A204.1 (cell line): Measurements from ENCODE around the gene MCEMP1.
"Not testable (repeated sequence)": the region's sequence is repeated elsewhere in the genome, so short reads cannot be mapped to it uniquely, and the experiment has no call there.

ENCODE experiments used
- FAIRE-seq: peaks from 2 replicates; lab custom pipeline; 2012; peaks lifted over from hg19 to GRCh38; lab: Jason Lieb, UNC

The MCEMP1 gene

DNA sequence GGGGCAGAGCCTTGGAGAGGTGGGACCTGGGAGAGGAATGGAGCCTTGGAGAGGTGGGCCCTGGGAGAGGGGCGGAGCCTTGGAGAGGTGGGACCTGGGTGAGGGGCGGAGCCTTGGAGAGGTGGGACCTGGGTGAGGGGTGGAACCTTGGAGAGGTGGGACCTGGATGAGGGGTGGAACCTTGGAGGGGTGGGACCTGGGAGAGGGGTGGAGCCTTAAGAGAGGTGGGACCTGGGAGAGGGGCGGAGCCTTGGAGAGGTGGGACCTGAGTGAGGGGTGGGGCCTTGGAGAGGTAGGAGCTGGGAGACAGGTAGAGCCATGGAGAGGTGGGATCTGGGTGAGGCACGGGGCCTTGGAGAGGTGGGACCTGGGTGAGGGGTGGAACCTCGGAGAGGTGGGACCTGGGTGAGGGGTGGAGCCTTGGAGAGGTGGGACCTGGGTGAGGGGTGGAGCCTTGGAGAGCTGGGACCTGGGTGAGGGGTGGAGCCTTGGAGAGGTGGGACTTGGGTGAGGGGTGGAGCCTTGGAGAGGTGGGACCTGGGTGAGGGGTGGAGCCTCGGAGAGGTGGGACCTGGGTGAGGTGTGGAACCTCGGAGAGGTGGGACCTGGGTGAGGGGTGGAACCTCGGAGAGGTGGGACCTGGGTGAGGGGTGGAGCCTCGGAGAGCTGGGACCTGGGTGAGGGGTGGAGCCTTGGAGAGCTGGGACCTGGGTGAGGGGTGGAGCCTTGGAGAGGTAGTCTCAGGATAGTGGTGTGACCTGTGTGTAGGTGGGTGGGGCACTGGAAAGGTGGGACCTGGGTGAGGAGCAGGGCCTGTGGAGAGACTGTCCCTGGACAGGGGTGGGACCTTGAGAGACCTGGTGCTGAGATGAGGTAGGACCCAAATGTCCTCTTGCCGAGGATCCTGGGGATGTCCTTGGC, 33.0 kb upstream of the MCEMP1 start:
- not testable (repeated sequence) for FAIRE-seq

GRCh38 chr19:7644550-7644877, 32.4 kb upstream of the MCEMP1 start:
- no peak for FAIRE-seq

GRCh38 chr19:7645163-7645562, 31.7 kb upstream of the MCEMP1 start:
- FAIRE-seq, result no peak

- no peak for FAIRE-seq
These were observed 31.0 kb upstream of the MCEMP1 start for GRCh38 chr19:7645656-7646425.

DNA sequence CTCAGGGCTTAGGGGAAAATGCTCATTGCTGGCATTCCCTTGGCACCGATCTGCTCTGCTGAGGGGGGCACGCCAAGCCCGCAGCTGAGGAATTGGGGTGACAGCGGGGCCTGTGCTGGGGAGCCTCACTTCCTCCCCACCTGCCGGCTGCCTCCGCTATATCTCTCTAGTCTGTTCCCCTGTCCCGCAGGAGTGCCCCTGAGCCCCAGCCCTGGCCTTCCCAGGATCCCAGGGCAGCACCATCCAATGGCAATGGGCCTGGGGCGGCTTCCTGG, 30.5 kb upstream of the MCEMP1 start:
- no peak for FAIRE-seq

GRCh38 chr19:7647156-7647555, 29.7 kb upstream of the MCEMP1 start:
- FAIRE-seq, result no peak

DNA sequence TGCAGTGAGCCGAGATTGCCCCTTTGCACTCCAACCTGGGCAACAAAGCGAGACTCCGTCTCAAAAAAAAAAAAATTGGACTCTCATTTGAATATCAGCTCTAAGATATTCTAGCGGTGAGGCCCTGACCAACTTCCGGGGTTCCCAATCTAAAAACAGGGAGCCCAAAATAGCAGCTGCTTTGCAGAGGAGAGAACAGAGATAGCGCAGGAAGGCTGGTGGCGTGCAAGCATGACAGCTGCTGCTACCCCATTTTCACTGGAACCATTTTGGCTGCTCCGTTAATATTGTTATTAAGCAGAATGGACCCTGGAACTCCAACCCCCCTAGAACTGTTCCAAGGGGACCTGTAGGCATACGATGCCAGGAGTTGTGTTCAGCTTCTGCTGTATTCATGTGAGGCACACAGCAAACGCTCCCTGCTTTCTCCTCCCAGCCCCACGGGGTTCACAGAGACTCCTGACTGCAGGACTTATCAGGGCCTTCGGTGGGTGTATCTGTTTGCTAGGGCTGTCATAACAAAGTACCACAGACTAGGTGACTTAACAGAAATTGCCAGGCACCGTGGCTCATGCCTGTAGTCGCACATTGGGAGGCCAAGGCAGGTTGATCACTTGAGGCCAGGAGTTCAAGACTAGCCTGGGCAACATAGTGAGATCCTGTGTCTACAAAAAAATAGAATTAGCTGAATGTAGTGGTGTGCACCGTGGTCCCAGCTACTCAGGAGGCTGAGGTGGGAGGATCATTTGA, 28.4 kb upstream of the MCEMP1 start:
- FAIRE-seq, result no peak

DNA sequence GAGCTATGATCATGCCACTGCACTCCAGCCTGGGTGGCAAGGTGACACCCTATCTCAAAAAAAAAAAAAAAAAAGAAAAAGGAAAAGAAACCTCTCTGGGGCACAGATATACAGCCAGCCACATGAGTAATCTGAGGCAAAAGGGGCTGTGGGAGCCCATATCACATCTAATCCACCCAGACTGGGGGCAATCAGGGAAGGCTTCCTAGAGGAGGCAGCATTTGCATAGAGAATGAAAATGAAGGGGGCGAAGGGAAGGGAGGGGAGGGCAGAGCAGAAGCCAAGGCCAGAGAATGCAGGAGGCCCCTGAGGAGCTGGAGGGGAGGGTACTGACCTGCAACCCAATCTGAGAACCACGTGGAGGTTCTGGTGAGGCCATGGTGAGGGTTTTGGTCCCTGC, 26.7 kb upstream of the MCEMP1 start:
- no peak for FAIRE-seq

- FAIRE-seq, result peak; percentile 77
These were observed 24.7 kb upstream of the MCEMP1 start for GRCh38 chr19:7652061-7652641.

- no peak for FAIRE-seq
These were observed 22.5 kb upstream of the MCEMP1 start for GRCh38 chr19:7654401-7654800.

GRCh38 chr19:7655581-7655980, 21.3 kb upstream of the MCEMP1 start:
- FAIRE-seq, result no peak

- no peak for FAIRE-seq
These were observed 19.6 kb upstream of the MCEMP1 start for GRCh38 chr19:7657131-7657751.

DNA sequence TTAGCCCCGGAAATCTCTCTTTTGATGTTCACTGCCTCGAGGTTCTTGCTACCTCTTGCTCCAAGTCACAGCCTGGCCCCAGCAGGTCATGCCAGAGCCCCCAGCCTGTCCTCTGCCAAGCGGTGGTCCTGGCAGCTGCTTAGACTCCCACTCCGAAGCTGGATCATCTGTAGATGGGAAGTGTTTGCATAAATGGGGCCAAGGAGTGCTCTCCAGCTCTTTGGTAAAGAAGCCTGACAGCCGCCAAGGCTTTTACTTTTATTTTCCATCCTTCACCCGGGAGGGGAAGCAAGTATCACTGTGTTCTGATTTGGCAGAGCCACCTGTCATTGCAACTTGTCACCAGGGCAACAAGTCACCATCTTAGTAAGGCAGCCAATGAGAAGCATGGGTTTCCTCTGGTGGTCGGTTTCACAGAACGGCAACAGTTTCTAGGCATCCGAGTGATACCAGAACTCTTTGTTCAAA, 18.6 kb upstream of the MCEMP1 start:
- FAIRE-seq, result no peak

- no peak for FAIRE-seq
These were observed 14.9 kb upstream of the MCEMP1 start for GRCh38 chr19:7661744-7662538.

DNA sequence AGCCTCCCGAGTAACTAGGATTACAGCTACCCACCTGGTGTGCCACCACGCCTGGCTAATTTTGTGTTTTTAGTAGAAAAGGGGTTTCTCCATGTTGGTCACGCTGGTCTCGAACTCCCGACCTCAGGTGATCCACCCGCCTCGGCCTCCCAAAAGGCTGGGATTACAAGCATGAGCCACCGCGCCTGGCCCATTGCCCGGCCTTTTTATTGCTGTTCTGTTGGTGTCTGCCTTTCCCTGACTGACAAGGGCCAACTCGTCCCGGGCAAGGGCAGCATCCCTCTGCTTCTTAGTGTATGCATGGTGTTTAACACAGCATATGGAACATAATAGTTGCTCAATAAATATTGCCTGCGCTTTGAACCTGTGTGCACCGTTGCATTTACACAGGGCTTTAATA, 14.2 kb upstream of the MCEMP1 start:
- no peak for FAIRE-seq

GRCh38 chr19:7663706-7664105, 13.2 kb upstream of the MCEMP1 start:
- FAIRE-seq, result no peak

GRCh38 chr19:7665076-7665475, 11.8 kb upstream of the MCEMP1 start:
- FAIRE-seq, result no peak

GRCh38 chr19:7668842-7669241, 8.0 kb upstream of the MCEMP1 start, which contains the start of gene RETN:
RETN (plus strand) TSS chr19:7669049; CDS start chr19:7669327, 278 bp downstream.
- no peak for FAIRE-seq

DNA sequence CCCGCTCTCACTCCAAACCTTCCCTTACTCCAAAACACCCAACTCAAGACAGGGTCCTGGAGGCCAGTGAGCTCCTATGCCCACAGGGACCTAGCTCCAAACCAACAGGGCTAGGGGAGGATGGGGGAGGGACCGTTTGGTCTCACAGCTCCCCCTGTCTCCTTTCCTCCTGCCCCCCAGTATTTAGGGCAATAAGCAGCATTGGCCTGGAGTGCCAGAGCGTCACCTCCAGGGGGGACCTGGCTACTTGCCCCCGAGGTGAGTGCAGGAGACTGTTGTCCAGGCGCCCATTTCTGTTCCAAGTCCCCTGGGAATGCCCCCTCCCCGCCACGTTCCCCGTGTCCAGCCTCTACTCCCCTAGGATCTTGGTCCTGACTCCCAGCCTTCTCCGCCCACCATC, 7.2 kb upstream of the MCEMP1 start:
- FAIRE-seq, result no peak

GRCh38 chr19:7670150-7670783, 6.6 kb upstream of the MCEMP1 start:
- FAIRE-seq, result no peak

- FAIRE-seq, result no peak
These were observed 6.1 kb upstream of the MCEMP1 start for GRCh38 chr19:7670790-7671189.
